ENCODE data around the gene VASH2.

VASH2 gene

DNA sequence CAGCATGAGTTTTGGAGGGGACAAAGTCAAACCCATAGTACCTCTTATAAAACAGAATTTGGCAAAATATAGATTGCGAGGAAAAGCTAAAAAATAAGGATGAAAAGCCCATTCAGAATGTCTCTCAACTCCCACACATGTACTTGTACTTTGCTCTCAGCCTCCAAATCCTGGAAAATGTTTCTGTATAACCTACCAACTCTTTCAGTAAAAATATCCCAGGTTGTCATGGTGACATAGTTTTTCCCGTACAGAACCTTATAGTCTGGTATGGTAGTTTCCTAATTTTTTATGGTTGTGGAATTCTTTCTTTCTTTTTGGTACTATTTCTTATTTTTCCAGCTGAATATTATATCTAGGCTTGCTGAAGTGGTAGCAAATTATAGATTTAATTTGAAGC lies 85.2 kb downstream of the VASH2 start:
- no peak for DNase-seq (ENCODE audit: low read depth in 2 of 2)

Data from stimulated activated CD4-positive, alpha-beta T cell treated with anti-CD3 and anti-CD28 coated beads, Interleukin-1b, Interleukin-23, amount 100 ng/mL, for 1 hour (primary cell).